Endothelial cell of umbilical vein (primary cell): Measurements from ENCODE around the gene FRYL. TPM values are rescaled to one million over a fixed set of nuclear protein-coding genes. Genes with fewer than 3 reads are reported as not detected.

Experiments used
- BruUV-seq: library from RNA; stranded (reverse); fragments of 400-500 nt; replicated peaks from 2 replicates; lab custom pipeline; 2021; lab: Mats Ljungman, UMichigan
- CTCF ChIA-PET: fragments of 300-600, 350-600 bp; sonication (Branson Sonifier 250); formaldehyde crosslinking; loops from one replicate; lab custom pipeline; 2021; ENCODE audit warnings: antibody characterized with exemption, inconsistent platforms; lab: Charles Lee
- POLR2A ChIA-PET: fragments of 300-600, 350-600 bp; sonication (Branson Sonifier 250); formaldehyde crosslinking; loops from one replicate; lab custom pipeline; 2021; ENCODE audit warnings: antibody characterized with exemption, inconsistent platforms; lab: Charles Lee
- DNase-seq: peaks from one replicate; pipeline ENCODE4 v3.0.0-alpha.2; 2011; ENCODE audit warnings: low read depth, low spot score
- FAIRE-seq: peaks from 2 replicates; lab custom pipeline; 2011; peaks lifted over from hg19 to GRCh38; lab: Jason Lieb, UNC
- H2AFZ ChIP-seq: 2 replicates; pipeline ENCODE4 v1.6.0; 2012; ENCODE audit warnings: low read depth, low read length, control low read depth, inconsistent platforms
- H3K27ac ChIP-seq: 2 replicates; pipeline ENCODE4 v1.5.1; 2011; ENCODE audit warnings: low read depth, mild to moderate bottlenecking, control low read depth, low read length, moderate library complexity; ENCODE audit not compliant: insufficient read depth
- H3K27me3 ChIP-seq, 2 experiments: 2 replicates each; pipeline versions ENCODE4 v1.6.0 to v1.6.1; 2011; ENCODE audit warnings: low read length in 2 of 2, mixed read lengths in 1 of 2; ENCODE audit not compliant: control insufficient read depth in 2 of 2, insufficient read depth in 2 of 2
- H3K36me3 ChIP-seq, 2 experiments: 2 replicates in 1 of 2; 3 replicates in 1 of 2; pipeline ENCODE4 v1.5.1; 2011; ENCODE audit warnings: low read length in 2 of 2, mild to moderate bottlenecking in 1 of 2, moderate library complexity in 1 of 2; ENCODE audit not compliant: control insufficient read depth in 2 of 2, insufficient read depth in 2 of 2; ENCODE audit errors: extremely low read depth in 1 of 2
- H3K4me1 ChIP-seq: 3 replicates; pipeline ENCODE4 v1.5.1; 2011; ENCODE audit warnings: mild to moderate bottlenecking, low read length; ENCODE audit not compliant: control insufficient read depth, insufficient read depth; ENCODE audit errors: extremely low read depth
- H3K4me2 ChIP-seq: 2 replicates; pipeline ENCODE4 v1.6.1; 2011; ENCODE audit warnings: low read length, control low read depth, mixed read lengths; ENCODE audit not compliant: insufficient read depth
- H3K4me3 ChIP-seq, 3 experiments: fragments of 200-600 bp in 1 of 3; sonication (generic), shearing (Covaris generic) in 1 of 3; replicated peaks in 1 of 3; 2 replicates each; pipeline ENCODE4 v1.5.1; 2011 to 2016; ENCODE audit warnings: control low read depth in 3 of 3, low read length in 3 of 3, mild to moderate bottlenecking in 2 of 3, inconsistent platforms in 1 of 3, low read depth in 1 of 3, moderate library complexity in 1 of 3; ENCODE audit not compliant: insufficient read depth in 1 of 3
- H3K79me2 ChIP-seq: 2 replicates; pipeline ENCODE4 v1.6.0; 2012; ENCODE audit warnings: low read length, inconsistent platforms; ENCODE audit not compliant: control insufficient read depth, insufficient read depth
- H3K9ac ChIP-seq: replicated peaks from 2 replicates; pipeline ENCODE3; 2011; ENCODE audit warnings: low read length, control low read depth; ENCODE audit not compliant: insufficient read depth; ENCODE audit errors: extremely low read depth
- H3K9me1 ChIP-seq: replicated peaks from 3 replicates; pipeline ENCODE4 v1.6.0; 2011; ENCODE audit warnings: mild to moderate bottlenecking, low read length; ENCODE audit not compliant: control insufficient read depth, insufficient read depth; ENCODE audit errors: extremely low read depth
- H3K9me3 ChIP-seq: replicated peaks from 2 replicates; pipeline ENCODE4 v1.5.1; 2012; ENCODE audit warnings: low read length, inconsistent platforms; ENCODE audit not compliant: control insufficient read depth, insufficient read depth
- H4K20me1 ChIP-seq: replicated peaks from 2 replicates; pipeline ENCODE3; 2011; ENCODE audit warnings: mild to moderate bottlenecking, low read length; ENCODE audit not compliant: control insufficient read depth, insufficient read depth; ENCODE audit errors: extremely low read depth
- EZH2 ChIP-seq: IDR thresholded peaks from 2 replicates; pipeline ENCODE4 v1.6.1; 2012; ENCODE audit warnings: borderline replicate concordance, low read depth, mild to moderate bottlenecking, moderate library complexity, low read length, inconsistent platforms; ENCODE audit not compliant: severe bottlenecking
- FOS ChIP-seq: IDR thresholded peaks from 2 replicates; pipeline ENCODE4 v1.6.1; 2011; ENCODE audit warnings: mild to moderate bottlenecking, low read length, moderate library complexity, borderline replicate concordance; ENCODE audit not compliant: insufficient read depth
- GATA2 ChIP-seq: IDR thresholded peaks from 2 replicates; pipeline ENCODE4 v1.7.0; 2011; ENCODE audit warnings: low read depth, mild to moderate bottlenecking, moderate library complexity, mixed read lengths, low read length; ENCODE audit not compliant: insufficient read length, insufficient read depth
- JUN ChIP-seq: IDR thresholded peaks from 2 replicates; pipeline ENCODE4 v1.6.1; 2011; ENCODE audit warnings: borderline replicate concordance, low read depth; ENCODE audit not compliant: insufficient read length, insufficient read depth
- MAX ChIP-seq: IDR thresholded peaks from 2 replicates; pipeline ENCODE4 v1.6.1; 2011; ENCODE audit not compliant: insufficient read depth, insufficient read length
- MYC ChIP-seq: IDR thresholded peaks from one replicate; pipeline ENCODE4 v1.6.1; 2011; ENCODE audit warnings: mild to moderate bottlenecking, low read depth, low read length
- POLR2A ChIP-seq: IDR thresholded peaks from 2 replicates; pipeline ENCODE4 v1.6.1; 2012; ENCODE audit warnings: low read depth, mild to moderate bottlenecking, control low read depth, low read length
- POLR2AphosphoS5 ChIP-seq: IDR thresholded peaks from 2 replicates; pipeline ENCODE4 v1.6.1; 2012; ENCODE audit warnings: low read depth, mild to moderate bottlenecking, control low read depth, low read length, moderate library complexity; ENCODE audit not compliant: insufficient read depth
- dilution Hi-C: fragments of 300-500 bp; cut with MboI; formaldehyde crosslinking; loops from one replicate; pipeline ENCODE4 v1.15.0; 2019; ENCODE audit warnings: low sequenced_read_pairs; ENCODE audit not compliant: extremely low pct_ligation_motif_present
- intact Hi-C: fragments of 100-400 bp; cut with micrococcal nuclease; formaldehyde crosslinking; loops from one replicate; pipeline ENCODE4 v1.10.0; 2022
- polyA plus RNA-seq, 4 experiments: library from polyadenylated mRNA; depleted of rRNA in 3 of 4; stranded (reverse) in 3 of 4; unstranded in 1 of 4; fragments of >200 nt; gene quantifications; 2 replicates each; pipeline versions ENCODE4 v1.2.1 to v1.2.3, GENCODE V29; 2011 to 2012; ENCODE audit warnings: missing spikeins in 1 of 4
- total RNA-seq: library from RNA; stranded (reverse); gene quantifications from 2 replicates; pipeline ENCODE4 v1.2.3, GENCODE V29; 2021

The FRYL gene
- total and polyA plus RNA-seq, 2 donors (not counting 3 experiments of a cell fraction or from before 2014, with no cell fraction given), result 17.0 to 84.9 TPM

DNA sequence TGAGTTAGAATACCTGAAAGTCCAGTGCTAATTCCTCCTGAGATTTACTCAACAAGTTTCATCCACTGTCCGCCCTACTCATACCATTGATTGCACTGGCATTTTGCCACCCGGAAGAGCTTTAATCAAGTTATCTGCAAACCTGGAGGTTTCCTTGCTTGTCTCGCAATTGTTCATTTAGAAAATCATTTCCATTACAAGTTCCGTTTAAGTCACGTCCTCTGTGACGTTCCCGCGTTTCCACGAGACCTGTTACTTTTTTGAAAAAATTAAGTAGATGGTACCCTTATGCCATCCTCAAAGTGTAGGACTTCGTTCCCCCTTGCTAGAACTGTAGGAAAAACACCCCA, 761 bp upstream of the FRYL start:
- ChIA-PET CTCF (interaction anchor here (0.7 to 3.7 kb wide), 6 partner anchors 10 to 202 kb away, joined by 3 to 41 read pairs (median 6); no protein-coding TSS in a partner anchor), POLR2A (interaction anchor here (0.6 to 1.4 kb wide), 3 partner anchors 29 to 177 kb away, joined by 4 to 10 read pairs (median 5); no protein-coding TSS in a partner anchor)
- H3K4me3 ChIP-seq, result peak overlapping the region; percentile 47 to 95 (median 91)
- peak overlapping the region; percentile 93 for H3K9ac ChIP-seq
- H3K9me3 ChIP-seq, result no peaks in the 10 kb centered on the region
- intact Hi-C loops (loop anchor here (1.0 to 2.0 kb wide), 6 partner anchors 20 to 203 kb away; partner anchors contain the start of gene OCIAD1), dilution Hi-C loops (no loop called here)
- TSS peak; percentile 95 for BruUV-seq
- no peaks in the 10 kb centered on the region for H4K20me1 ChIP-seq
- H3K4me2 ChIP-seq, result peak overlapping the region; percentile 97
- peak overlapping the region; percentile 74 for H2AFZ ChIP-seq
- H3K9me1 ChIP-seq, result no peaks in the 10 kb centered on the region
- no peaks in the 10 kb centered on the region for H3K27me3 ChIP-seq
- no peak for TF ChIP-seq FOS
- TF ChIP-seq POLR2A, result no peak
- no peak for TF ChIP-seq MYC
- FAIRE-seq (no peak), DNase-seq (peak; percentile 70)
- H3K79me2 ChIP-seq, result peaks cover 34% of the 10 kb centered on the region
- peak overlapping the region; percentile 86 for H3K27ac ChIP-seq
- H3K36me3 ChIP-seq, result no peaks in the 10 kb centered on the region
- peaks cover 26% of the 10 kb centered on the region for H3K4me1 ChIP-seq

DNA sequence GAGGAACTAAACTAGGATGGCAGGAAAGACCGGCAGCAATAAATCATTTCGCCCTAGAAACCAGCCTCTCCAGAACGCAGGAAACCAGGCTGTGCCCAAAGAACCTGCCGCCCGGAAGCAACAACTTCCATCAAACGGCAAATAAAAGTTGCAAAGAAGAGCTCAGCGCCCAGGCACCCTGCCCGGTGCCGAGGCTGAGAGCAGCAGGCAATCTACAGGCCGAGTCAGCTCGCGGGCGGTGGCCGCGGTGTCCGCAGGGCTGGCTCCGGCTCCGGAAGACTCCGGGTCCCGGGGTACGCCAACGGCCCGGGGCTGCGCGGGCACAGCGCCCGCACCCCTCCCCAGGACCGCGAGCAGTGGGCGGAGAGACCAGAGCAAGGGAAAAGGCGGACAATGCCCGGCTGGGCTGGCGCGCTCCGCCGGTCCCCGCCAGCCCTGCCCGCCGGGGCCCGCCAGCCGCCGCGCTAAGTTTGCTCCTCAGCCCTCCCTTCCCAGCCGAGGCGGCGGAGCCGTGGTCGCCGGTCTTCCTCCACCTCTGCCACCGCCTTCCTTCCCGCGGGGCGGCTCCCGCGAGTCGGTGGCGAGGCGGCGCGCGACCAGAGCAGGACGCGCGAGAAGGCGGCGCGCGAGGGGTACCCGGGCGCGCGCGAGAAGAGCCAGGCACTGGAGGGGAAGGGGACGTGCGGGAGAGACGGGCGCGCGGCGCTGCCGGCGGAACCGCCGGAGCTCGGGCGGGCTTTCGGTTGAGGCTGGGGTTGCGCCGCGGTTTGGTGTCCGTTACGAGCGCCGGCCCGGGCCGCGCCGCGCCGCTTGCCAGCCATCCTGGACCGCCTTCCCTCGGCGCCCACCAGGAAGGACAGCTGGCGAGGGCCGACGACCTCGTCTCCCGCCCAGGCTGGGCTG, 733 bp downstream of the FRYL start:
- peak overlapping the region; percentile 98 for H3K9ac ChIP-seq
- dilution Hi-C loops (no loop called here), intact Hi-C loops (loop anchor here (5.0 to 10.0 kb wide), 2 partner anchors 55 to 187 kb away; no protein-coding TSS in a partner anchor)
- peak; percentile 37 for TF ChIP-seq POLR2AphosphoS5
- no peak for TF ChIP-seq GATA2
- TF ChIP-seq JUN, result no peak
- no peak for TF ChIP-seq EZH2
- peak; percentile 61 for TF ChIP-seq POLR2A
- no peak for TF ChIP-seq MAX
- H3K36me3 ChIP-seq, result no peaks in the 10 kb centered on the region
- FAIRE-seq (no peak), DNase-seq (peak; percentile 69)
- ChIA-PET POLR2A (interaction anchor here (0.7 to 1.4 kb wide), 3 partner anchors 27 to 126 kb away, joined by 3 to 10 read pairs (median 3); no protein-coding TSS in a partner anchor), CTCF (interaction anchor here (0.7 to 3.7 kb wide), 7 partner anchors 27 to 201 kb away, joined by 3 to 41 read pairs (median 4); no protein-coding TSS in a partner anchor)
- no peaks in the 10 kb centered on the region for H3K9me1 ChIP-seq
- no peaks in the 10 kb centered on the region for H3K27me3 ChIP-seq
- peak overlapping the region; percentile 90 to 95 (median 94) for H3K4me3 ChIP-seq
- no TSS peak for BruUV-seq
- peak overlapping the region; percentile 92 for H3K27ac ChIP-seq
- peaks cover 26% of the 10 kb centered on the region for H3K4me1 ChIP-seq
- H3K9me3 ChIP-seq, result no peaks in the 10 kb centered on the region
- peaks cover 49% of the 10 kb centered on the region for H3K79me2 ChIP-seq
- H2AFZ ChIP-seq, result peak overlapping the region; percentile 82
- H3K4me2 ChIP-seq, result peak overlapping the region; percentile 90
- no peaks in the 10 kb centered on the region for H4K20me1 ChIP-seq
